IPS-NIHi7 (cell line): ENCODE data around the gene PIK3C2B.

Experiments
- DNase-seq: peaks from one replicate; pipeline ENCODE4 v3.0.0; 2012; ENCODE audit warnings: mixed read lengths; ENCODE audit errors: extremely low spot score

PIK3C2B gene

GRCh38 chr1:204459706-204460105 lies 34.9 kb downstream of the PIK3C2B start:
- no peak for DNase-seq

GRCh38 chr1:204457666-204458065 lies 36.9 kb downstream of the PIK3C2B start:
- DNase-seq: no peak

- no peak for DNase-seq
These were observed 37.7 kb downstream of the PIK3C2B start for GRCh38 chr1:204456826-204457442.

- DNase-seq: no peak
These were observed 38.8 kb downstream of the PIK3C2B start for GRCh38 chr1:204455831-204456145.

- DNase-seq: peak; percentile 81
These were observed 39.4 kb downstream of the PIK3C2B start for GRCh38 chr1:204455063-204455830.

GRCh38 chr1:204454476-204454875 lies 40.1 kb downstream of the PIK3C2B start:
- no peak for DNase-seq

GRCh38 chr1:204453141-204453772 lies 41.3 kb downstream of the PIK3C2B start:
- no peak for DNase-seq

GRCh38 chr1:204451352-204452124 lies 43.1 kb downstream of the PIK3C2B start:
- no peak for DNase-seq

GRCh38 chr1:204450461-204451257 lies 43.9 kb downstream of the PIK3C2B start:
- DNase-seq: no peak

- no peak for DNase-seq
These were observed 44.8 kb downstream of the PIK3C2B start for GRCh38 chr1:204449678-204450280.

- DNase-seq: no peak
These were observed 45.5 kb downstream of the PIK3C2B start for GRCh38 chr1:204448991-204449677.

- no peak for DNase-seq
These were observed 46.2 kb downstream of the PIK3C2B start for GRCh38 chr1:204448344-204448964.

- no peak for DNase-seq
These were observed 46.9 kb downstream of the PIK3C2B start for GRCh38 chr1:204447736-204448135.

GRCh38 chr1:204447190-204447589 lies 47.4 kb downstream of the PIK3C2B start:
- DNase-seq: no peak

- peak; percentile 94 for DNase-seq
These were observed 48.0 kb downstream of the PIK3C2B start for GRCh38 chr1:204446413-204447111.

- peak; percentile 88 for DNase-seq
These were observed 48.7 kb downstream of the PIK3C2B start for GRCh38 chr1:204445860-204446412.
